GM21515 (cell line): Measurements from ENCODE around the gene RMRP.

Experiments used
- ATAC-seq: cut with Tn5 transposase; IDR thresholded peaks from one replicate; pipeline ENCODE4 v1.9.1; 2021; ENCODE audit not compliant: unreplicated experiment

The RMRP gene

DNA sequence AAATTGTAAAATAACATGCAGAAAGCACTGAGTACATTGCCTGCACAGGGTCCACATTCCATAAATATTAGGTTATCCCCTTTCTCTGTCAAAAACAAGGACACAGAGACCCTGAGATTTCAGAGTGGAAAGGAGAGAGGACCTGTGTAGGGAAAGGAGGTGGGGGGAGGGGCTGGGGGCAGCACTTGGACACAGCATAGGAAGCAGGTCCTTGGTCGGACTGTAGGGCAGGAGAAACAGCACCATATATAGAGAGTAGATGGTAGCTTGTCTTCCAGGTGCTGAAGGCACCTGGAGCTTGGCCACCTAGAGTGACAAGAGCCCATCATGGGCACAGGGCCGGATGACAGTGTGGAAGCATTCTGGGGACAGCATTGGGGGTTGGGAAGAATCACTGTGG is 29.5 kb upstream of the RMRP start:
- ATAC-seq, result no peak

DNA sequence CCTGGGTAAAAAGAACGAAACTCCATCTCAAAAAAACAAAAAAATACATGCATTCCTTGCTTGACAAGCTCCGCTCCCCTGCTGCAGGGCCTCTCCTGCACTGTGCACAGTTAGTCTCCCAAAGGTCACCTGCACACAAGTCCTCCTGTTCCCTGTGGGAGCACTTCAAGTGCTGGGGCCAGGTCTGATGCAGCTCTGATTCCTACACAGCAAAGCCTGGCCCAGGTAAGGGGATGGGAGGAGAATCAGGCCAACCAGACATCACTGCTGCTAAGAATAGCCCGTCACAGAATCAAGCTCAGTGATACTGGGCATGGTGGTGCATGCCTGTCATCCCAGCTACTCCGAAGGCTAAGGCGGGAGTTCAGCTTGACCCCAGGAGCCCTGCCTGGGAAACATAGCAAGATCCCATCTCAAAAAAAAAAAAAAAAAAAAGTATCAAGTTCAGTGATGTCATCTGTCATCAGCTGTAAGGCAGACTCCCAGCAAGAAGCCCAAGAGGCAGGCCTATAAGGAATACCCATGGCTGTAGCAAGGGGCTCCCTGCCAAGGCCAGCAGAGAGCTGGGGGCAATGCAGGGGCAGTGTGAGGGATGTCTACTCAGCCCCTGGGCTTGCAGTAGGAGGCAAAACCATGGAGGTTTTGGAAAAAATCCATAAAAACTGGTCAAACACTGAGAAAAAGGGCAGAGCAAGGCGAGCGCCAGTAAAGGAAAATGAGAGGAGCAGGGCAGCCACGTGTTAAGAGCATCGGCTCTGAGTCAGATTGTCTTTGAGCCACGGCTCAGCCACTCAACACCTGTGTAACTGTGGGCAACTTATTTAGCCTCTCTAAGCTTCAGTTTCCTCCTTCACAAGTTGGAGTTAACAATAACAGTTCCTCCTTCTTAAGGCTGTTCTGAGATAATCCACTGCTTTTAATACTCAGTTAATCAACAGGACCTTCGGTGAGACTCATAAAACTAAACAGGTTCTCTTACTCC is 28.7 kb upstream of the RMRP start:
- no peak for ATAC-seq

DNA sequence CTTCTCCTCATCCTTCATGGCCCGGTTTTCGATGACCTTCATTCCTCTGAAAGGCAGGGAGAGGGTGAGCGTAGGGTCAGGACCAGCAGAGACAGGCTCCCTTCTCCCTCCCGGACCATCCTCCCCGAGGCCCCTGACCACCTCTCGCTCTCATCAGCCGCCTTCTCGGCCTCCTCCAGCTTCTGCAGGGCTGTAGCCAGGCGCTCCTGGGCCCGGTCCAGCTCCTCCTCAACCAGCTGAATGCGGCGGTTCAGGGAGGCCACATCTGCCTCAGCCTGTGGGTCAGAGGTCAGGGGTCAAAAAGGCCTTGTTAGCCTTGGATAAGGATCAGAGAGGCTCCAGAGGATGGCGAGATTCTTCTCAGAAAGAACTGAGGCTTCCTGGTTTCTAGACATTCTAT is 27.7 kb upstream of the RMRP start:
- no peak for ATAC-seq

DNA sequence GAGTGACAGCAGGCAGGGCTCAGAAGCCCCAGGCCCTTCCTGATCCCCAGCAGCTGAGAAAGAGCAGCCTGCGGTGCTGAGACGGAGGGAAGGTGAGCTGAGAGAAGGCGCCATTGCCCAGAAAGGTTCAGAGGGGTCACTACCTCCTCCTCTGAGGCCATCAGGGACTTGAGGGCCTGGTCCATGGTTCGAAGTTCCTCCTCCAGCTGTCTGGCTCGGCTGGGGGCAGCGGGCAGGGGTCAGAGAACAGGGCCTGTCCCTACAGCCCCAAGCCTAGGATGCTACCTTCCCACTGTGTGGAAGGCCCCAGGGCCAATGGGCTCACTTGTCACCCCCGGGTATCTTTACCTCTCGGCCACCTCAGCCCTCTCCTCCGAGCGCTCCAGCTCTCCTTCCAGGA is 27.1 kb upstream of the RMRP start:
- no peak for ATAC-seq

DNA sequence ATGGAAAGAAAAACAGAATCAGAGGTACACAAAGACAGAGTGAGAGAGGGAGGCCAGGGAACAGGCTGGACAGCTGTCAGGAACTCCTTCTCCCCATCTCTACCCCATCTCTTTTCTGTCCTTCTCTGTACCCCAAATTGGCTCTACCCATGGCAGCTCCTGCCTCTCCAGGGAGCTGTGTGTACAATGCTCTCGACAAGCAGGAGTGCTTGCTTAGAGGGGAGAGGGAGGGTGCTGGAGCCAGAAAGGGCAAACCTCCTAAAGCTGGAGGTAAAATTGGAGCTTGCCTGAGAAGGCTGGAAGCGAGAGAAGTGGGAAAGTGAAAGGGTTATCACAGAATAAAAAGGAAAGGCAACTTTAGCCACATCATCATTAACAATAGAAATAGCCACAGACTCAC is 25.5 kb upstream of the RMRP start:
- no peak for ATAC-seq

DNA sequence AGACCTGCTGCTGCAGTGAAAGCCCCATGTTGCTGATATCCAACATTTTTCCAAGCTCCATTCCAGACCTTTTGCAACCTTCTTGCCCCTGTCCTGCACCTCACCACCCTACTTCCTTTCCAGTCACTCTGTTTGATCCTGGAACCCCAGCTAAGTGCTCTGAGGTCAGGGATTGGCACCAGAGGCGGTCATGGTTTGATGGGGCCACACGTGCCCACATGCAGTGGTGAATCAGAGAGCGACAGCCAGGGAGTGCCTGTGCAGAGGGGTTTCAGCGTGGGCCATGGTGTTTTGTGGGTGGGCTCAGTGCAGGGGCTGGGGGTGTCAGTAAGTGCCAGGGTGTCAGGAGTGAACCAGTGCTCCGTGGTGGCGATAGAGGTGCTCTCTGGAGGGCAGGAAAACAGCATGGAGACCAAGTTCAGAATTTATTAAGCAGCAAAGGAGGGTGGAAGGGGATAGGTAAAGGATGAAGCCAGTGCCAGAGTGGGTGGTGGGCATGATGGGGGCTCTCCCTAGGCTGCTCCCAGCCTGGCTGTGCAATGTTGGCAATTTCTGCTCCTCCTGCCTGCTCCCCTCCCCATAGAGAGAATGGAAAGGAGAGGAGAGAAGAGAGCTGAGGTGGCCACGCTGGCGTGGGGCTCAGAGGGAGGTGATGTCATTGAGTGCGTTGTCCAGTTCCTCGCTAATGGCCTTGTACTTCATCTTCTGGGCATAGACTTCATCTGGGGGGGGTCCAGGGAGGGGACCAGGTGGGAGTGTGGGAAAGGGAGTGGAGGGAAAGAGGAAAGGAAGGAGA is 24.9 kb upstream of the RMRP start:
- ATAC-seq, result no peak

DNA sequence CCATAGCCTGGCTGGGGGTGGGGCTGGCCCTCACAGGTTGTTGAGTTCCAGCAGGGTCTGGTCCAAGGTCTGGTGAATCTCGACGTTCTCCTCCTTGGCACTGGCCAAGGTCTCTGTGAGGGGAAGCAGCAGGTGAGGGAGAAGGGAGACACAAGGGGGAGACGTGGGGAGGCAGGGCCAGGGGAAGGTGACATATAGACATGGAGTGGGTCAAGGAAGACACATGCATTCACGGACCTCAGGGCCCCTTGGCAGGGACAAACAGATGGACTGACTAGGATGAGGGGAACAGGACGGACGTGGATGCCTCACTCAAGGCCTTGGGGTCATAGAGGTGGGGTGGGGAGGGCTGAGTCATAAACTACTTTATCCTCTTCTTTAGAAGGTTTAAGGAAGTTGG is 24.2 kb upstream of the RMRP start:
- ATAC-seq, result no peak

DNA sequence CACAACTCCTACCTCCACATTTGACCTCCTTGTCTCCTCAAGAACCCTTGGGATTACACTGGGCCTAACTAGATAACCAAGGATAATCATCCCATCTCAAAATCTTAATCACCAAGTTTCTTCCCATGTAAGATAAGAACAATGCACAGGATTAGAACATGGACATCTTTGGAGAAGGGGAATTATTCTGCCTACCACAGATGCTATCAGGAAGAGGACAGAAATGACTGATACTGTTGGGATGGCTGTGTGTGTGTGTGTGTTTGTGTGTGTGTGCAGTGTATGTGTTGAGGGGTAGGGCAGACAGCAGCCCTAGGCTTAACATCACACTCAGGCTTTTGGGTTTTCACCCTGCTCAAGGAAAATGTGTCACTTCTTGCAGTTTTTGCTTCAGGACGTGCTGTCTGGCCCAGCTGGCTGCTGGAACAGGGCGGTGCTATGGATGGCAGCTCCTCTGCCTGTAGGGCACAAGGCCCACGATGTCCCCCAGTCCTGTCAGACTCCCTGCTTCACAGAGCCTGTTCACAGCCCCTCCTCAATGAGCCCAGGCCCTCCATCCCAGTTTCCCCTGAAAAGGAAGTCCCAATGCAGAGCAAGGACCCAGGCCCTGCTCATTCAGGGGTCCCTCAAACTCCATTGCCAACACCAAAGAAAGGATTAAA is 23.7 kb upstream of the RMRP start:
- ATAC-seq, result no peak

DNA sequence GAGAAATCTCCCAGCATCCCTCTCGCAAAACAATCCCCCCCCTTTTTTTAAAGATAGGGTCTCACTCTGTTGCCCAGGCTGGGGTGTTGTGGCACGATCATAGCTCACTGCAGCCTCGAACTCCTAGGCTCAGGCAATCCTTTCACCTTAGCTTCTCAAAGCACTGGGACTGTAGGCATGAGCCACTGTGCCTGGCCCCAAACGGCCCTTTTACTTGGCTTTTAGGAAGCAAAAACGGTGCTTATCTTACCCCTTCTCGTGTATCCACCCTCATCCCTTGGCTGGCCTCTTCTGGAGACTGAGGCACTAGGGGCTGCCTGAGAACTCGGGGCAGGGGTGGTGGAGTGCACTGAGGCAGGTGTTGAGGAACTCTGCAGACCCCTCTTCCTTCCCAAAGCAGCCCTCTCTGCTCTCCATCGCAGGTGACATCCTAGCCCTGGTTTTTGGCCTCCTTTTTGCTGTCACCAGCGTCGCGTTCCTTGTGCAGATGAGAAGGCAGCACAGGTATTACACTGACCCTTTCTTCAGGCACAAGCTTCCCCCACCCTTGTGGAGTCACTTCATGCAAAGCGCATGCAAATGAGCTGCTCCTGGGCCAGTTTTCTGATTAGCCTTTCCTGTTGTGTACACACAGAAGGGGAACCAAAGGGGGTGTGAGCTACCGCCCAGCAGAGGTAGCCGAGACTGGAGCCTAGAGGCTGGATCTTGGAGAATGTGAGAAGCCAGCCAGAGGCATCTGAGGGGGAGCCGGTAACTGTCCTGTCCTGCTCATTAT is 22.7 kb upstream of the RMRP start:
- peak; percentile 55 for ATAC-seq

DNA sequence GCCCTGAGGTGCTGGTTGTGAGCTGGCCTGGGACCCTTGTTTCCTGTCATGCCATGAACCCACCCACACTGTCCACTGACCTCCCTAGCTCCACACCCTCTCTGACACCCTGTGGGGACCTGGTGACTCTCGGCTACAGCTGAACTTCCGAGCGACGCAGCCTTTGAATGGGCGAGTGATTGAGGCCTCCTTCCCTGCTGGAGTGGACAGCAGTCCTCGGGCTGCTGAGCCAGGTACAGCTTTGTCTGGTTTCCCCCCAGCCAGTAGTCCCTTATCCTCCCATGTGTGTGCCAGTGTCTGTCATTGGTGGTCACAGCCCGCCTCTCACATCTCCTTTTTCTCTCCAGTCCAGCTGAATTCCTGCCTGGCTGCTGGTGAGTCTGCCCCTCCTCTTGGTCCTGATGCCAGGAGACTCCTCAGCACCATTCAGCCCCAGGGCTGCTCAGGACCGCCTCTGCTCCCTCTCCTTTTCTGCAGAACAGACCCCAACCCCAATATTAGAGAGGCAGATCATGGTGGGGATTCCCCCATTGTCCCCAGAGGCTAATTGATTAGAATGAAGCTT is 22.0 kb upstream of the RMRP start:
- no peak for ATAC-seq

DNA sequence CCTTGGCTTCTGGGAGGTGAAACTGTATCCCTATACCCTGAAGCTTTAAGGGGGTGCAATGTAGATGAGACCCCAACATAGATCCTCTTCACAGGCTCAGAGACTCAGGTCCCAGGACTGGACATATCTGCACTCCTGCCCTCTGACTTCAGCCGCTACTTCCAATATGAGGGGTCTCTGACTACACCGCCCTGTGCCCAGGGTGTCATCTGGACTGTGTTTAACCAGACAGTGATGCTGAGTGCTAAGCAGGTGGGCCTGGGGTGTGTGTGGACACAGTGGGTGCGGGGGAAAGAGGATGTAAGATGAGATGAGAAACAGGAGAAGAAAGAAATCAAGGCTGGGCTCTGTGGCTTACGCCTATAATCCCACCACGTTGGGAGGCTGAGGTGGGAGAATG is 21.3 kb upstream of the RMRP start:
- no peak for ATAC-seq

DNA sequence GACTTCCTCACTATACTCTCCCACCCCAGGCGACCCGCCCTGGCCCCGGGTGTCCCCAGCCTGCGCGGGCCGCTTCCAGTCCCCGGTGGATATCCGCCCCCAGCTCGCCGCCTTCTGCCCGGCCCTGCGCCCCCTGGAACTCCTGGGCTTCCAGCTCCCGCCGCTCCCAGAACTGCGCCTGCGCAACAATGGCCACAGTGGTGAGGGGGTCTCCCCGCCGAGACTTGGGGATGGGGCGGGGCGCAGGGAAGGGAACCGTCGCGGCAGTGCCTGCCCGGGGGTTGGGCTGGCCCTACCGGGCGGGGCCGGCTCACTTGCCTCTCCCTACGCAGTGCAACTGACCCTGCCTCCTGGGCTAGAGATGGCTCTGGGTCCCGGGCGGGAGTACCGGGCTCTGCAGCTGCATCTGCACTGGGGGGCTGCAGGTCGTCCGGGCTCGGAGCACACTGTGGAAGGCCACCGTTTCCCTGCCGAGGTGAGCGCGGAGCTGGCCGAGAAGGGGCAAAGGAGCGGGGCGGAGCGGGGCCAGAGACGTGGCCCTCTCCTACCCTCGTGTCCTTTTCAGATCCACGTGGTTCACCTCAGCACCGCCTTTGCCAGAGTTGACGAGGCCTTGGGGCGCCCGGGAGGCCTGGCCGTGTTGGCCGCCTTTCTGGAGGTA is 18.0 kb upstream of the RMRP start:
- no peak for ATAC-seq

DNA sequence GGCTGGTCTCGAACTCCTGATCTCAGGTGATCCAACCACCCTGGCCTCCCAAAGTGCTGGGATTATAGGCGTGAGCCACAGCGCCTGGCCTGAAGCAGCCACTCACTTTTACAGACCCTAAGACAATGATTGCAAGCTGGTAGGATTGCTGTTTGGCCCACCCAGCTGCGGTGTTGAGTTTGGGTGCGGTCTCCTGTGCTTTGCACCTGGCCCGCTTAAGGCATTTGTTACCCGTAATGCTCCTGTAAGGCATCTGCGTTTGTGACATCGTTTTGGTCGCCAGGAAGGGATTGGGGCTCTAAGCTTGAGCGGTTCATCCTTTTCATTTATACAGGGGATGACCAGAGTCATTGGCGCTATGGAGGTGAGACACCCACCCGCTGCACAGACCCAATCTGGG is 17.4 kb upstream of the RMRP start:
- ATAC-seq, result no peak

DNA sequence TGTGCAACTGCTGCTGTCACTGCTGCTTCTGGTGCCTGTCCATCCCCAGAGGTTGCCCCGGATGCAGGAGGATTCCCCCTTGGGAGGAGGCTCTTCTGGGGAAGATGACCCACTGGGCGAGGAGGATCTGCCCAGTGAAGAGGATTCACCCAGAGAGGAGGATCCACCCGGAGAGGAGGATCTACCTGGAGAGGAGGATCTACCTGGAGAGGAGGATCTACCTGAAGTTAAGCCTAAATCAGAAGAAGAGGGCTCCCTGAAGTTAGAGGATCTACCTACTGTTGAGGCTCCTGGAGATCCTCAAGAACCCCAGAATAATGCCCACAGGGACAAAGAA is 16.2 kb upstream of the RMRP start:
- ATAC-seq, result no peak

DNA sequence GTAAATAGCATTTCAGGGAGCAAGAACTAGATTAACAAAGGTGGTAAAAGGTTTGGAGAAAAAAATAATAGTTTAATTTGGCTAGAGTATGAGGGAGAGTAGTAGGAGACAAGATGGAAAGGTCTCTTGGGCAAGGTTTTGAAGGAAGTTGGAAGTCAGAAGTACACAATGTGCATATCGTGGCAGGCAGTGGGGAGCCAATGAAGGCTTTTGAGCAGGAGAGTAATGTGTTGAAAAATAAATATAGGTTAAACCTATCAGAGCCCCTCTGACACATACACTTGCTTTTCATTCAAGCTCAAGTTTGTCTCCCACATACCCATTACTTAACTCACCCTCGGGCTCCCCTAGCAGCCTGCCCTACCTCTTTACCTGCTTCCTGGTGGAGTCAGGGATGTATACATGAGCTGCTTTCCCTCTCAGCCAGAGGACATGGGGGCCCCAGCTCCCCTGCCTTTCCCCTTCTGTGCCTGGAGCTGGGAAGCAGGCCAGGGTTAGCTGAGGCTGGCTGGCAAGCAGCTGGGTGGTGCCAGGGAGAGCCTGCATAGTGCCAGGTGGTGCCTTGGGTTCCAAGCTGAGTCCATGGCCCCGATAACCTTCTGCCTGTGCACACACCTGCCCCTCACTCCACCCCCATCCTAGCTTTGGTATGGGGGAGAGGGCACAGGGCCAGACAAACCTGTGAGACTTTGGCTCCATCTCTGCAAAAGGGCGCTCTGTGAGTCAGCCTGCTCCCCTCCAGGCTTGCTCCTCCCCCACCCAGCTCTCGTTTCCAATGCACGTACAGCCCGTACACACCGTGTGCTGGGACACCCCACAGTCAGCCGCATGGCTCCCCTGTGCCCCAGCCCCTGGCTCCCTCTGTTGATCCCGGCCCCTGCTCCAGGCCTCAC is 15.6 kb upstream of the RMRP start, which contains the start of gene CA9:
Gene CA9 (plus strand): TSS at position 797 of the 893 bp plus-strand sequence. CDS start 32 bp downstream, at position 829.
- ATAC-seq, result no peak

DNA sequence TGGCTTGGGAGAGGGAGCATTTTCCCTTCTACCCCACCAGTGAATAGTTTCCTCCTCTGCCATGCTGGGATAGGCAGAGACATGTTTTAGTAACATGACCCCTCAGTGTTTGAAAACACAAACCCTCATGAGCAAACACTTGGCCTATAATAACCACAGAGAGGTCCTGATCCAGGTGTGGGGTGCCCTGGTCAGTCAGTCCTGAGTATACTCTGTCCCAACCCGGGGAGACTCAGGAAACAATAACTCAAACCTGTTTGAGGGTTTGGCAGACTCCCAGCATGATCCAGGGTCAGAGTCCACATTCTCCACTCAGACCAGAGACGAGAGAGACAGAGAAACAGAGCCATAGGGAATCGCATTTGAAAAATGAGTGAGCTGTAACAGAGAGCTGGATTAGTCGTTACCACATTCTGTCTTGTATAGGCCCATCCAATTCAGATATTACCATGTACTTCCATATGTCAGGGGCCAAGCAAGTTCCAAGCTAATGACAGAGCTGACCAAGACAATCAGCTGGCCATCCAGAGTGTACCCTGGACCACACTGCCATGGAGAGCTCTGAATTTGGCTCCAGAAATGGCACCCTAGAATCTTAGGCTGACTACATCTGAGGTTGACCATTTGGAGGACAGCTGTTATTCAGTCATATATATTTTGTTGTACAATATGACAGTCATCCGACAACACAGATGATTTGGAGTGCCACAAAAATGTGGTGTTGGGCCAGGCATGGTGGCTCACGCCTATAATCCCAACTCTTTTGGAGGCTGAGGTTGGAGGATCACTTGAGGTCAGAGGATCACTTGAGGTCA is 11.7 kb upstream of the RMRP start:
- no peak for ATAC-seq

DNA sequence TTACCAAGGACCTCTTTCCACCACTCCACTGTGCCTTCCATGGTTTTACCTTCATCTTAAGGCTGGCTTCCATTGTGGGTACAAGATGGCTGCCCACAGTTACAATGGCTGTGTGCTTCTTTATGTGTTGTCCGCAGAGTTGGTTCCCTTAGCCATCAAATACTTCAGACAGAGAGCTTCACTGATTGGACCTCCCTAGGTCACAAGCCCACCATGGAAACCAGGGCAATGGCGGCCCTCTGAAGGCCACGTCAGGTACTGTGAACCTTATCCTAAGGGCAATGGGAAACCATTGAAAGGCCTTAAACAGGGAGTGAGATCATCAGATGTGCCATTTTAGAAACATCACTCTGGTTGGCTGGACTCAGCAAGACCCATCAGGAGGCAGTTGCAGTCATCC is 10.1 kb upstream of the RMRP start:
- ATAC-seq, result no peak

DNA sequence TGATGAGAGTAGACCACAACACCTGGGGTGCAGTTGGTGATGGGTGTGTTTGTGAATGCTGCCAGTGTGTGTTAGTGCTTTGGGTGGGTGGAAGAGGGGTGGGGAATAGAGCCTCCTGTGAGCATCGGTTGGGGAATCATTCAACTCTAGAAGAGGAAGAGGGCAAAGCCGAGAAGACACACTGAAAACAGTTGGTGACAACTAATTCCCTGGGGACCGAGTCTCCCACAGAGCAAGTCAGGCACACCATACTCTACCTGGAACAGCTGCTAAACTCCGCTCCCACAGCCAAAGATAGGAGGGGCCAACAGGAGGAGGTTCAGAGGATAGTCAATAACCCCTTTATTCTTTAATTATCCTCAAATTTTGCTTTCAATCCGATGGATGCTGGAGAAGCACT is 8.7 kb upstream of the RMRP start:
- ATAC-seq, result no peak
